ENCODE results near the gene RAB29.
A peak's percentile ranks its signal among the peaks of the same experiment; 100 is the strongest.
"Not testable (repeated sequence)": the region's sequence is repeated elsewhere in the genome, so short reads cannot be mapped to it uniquely, and the experiment has no call there.

The RAB29 gene

DNA sequence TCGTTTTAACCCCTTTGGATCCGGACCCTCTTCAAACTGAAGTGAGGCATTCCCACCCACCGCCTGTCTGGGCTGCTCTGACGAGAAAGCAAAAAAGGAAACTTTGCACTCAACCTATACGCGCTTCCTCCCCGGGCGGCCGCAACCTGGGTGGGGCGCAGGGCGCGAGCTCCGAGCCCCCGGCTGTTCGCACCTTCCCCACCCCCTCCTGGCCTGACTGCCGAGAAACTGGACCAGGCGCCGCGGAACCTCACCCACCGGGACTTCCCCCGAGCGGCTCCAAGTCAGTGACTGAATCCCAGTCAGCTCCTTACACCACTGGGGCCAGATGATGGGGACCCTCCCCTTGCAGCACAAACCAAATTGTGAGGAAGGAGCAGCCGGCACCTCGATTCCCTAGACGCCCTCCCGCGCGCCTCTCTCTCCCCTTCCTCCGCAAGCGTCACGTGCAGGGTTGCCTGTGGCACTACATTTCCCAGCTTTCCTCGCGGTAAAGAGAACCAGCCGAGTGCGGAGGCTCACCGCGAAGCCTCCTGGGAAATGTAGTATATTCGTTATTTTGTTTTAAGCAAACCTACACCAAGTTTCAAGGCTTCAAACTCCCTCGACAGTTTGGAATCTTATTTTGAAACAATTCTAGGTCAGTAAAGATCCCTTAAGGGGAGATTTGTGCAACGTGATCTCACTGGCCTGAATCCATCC, at the start of gene RAB29:
TSS of gene RAB29 (minus strand) at position 468 of the 702 bp plus-strand sequence. CDS start 526 bp downstream, outside the sequence.
- peak; percentile 89 to 91 for DNase-seq

GRCh38 chr1:205824180-205824579, 48.9 kb upstream of the RAB29 start:
- DNase-seq, result peak in 1 of 2 donors; percentile 12

GRCh38 chr1:205823260-205823659, 48.0 kb upstream of the RAB29 start:
- DNase-seq, result not testable (repeated sequence)

- DNase-seq, result no peak
These were observed 47.1 kb upstream of the RAB29 start for GRCh38 chr1:205822397-205822796.

GRCh38 chr1:205817988-205818387, 42.7 kb upstream of the RAB29 start:
- DNase-seq, result no peak

- DNase-seq, result no peak
These were observed 42.1 kb upstream of the RAB29 start for GRCh38 chr1:205817364-205817763.

- peak; percentile 7 to 48 for DNase-seq
These were observed 38.4 kb upstream of the RAB29 start for GRCh38 chr1:205813755-205814058.

DNA sequence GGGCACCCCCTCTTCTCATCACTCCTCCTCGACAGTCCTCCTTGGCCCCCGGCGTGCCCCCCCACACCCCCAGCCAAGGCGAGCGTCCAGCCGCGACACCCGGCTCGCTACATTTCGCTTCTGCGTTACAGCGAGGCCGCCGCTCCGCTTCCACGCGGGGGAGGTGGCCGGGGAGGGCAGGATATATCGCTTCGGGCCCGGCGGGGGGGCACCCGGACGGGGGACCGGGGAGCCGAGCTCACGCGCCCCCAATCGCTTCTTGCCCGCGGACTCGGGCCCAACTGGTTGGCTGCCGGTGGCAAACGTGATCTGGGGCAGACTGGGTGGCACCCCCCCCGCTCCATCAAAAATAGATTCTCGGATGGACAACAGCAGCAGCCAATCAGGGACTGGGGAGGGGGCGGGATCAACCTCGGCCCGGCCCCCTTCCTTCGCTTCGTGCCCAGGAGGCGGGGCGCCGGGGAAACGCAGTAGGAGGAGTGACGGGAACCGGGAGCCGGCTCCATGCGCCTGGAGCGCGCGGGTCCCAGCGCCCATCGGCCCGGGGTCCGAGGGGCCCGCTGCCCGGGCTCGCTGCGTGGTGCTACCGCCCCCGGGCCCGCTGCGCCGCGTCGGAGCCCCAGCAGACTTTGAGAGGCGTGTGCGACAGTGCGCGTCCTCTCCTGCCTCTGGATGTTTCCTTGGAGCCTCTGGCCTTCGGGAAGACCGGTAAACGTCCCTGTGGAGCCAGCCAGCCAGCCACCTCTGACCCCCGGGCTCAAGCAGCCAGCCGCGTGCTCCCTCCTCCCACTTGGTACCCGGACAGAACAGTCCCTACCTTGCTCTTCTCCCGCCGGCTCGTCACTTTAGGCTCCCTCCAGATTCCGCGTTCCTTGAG, 37.8 kb upstream of the RAB29 start, which contains the start of gene SLC41A1:
TSS of gene SLC41A1 (minus strand) at position 321 of the 877 bp plus-strand sequence. CDS start 2,757 bp downstream, outside the sequence.
- peak; percentile 95 to 96 for DNase-seq

DNA sequence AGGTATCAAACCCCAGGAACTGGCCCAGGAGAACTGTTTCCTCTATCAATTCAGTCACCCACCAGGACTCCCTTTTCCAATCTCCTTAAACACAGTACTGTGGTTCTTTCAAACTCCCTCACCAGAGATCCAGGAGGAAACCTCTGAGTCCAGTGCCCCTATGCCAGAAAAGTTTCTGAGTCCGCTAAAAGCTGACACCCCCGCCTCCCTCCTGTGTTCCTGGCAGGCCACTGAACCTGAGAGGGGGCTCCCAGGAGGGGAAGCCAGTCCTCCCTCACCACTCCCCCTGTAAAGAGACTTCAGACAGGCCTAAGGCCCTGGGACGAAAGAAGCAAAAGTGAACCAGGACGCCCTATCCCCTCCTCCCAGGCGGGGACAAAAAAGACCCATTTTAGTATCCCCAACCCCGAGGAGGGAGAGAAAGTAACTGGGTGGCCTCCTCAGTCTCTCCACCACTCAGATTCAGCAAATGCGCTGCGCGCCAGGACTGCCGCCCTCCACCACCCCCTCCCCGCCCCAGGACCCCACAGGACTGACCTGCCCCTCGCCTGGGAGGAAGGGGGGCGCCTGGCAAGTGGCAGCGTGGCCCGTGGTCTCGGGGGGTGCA, 37.1 kb upstream of the RAB29 start:
- DNase-seq, result peak in 1 of 2 donors; percentile 16

GRCh38 chr1:205811660-205812059, 36.4 kb upstream of the RAB29 start:
- DNase-seq, result no peak

- no peak for DNase-seq
These were observed 35.3 kb upstream of the RAB29 start for GRCh38 chr1:205810448-205811157.

DNA sequence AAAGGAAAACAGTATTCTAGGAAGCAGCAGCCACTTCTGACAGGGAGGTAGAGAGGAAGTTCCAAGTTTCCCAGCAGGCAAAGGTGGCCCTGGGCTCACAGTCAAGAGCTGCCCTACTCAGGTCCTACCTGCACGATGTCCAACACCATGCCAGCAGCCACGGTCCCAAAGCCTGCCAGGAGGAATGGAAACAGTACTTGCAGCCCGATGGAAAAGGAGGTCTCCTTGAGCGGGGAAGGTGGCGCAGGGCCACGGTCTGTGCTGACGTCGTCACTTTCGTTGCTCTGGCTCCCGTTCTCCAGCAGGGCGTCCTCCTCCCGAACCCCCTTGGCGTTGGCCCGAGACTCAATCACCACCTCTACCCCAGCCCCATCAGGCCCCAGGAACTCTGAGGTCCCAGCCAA, 34.7 kb upstream of the RAB29 start:
- no peak for DNase-seq

DNA sequence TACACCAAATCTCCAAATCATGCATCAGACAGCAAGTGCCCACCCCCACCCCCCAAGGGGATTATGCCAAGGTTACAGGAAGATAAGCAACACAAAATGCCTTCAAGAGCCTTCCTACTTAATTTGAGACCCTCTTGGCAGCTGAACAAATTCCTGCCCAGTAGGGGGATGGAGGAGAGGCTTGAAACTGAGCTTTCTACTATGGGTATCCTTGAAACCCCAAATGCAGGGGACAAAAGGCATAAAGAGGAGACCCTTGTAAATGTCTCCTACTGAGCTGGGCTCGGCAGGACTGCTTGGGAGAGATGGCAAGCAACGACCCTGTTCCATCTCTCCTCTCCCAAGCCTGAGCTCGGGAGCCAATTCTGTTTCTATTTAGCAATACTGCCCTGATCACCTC, 34.2 kb upstream of the RAB29 start:
- no peak for DNase-seq

DNA sequence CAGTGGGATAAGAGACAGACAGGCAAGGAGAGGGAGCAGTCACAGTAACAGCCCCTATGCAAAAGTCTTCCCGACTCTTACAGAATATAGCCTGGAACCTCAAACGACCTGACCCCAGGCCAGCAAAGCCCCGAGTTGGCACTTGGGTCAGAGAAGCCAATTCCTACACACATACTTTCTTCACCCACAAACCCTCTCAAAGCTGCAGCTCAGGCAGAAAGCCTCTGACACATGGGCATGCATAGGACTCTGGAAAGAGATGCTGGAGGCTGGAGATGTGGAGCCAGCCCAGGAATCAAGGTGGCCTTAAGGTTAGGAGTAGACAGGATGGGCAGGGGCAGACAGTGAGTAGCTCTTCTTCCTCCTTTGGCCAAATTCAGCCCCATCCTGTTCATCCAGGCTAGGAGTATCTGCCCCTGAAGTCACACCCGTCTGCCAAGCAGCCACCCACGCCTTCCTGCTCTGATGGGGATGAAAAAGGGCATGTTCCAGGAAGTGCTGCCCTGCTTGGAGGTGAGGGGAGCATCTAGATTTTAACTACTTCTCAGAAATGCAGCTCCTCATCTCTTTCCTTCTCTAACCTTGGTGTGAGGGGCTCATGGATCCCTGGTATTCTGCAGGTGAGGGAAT, 29.9 kb upstream of the RAB29 start:
- DNase-seq, result peak in 1 of 2 donors; percentile 16

DNA sequence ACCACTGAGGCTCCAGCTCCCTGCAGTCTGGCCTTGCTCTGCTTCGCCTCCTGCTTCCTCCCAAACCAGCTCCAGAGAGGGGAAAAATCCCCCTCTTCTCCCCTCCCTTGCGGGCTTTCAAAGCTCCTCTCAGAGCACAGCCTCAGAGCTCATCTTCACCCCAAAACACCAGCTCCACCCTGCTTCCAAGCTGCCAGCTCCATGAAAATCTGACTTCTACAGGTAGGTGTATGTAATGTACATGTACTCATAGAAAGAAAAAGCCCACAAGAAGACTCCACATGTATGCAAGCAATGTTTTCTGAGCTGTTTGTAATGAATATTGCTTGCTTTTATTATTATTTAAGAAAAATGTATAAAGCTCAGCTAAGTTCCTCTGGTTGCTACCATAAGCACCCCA, 29.3 kb upstream of the RAB29 start:
- no peak for DNase-seq

GRCh38 chr1:205803986-205804385, 28.7 kb upstream of the RAB29 start:
- no peak for DNase-seq

GRCh38 chr1:205802060-205802459, 26.8 kb upstream of the RAB29 start:
- DNase-seq, result no peak

GRCh38 chr1:205800981-205801703, 25.9 kb upstream of the RAB29 start:
- DNase-seq, result no peak

DNA sequence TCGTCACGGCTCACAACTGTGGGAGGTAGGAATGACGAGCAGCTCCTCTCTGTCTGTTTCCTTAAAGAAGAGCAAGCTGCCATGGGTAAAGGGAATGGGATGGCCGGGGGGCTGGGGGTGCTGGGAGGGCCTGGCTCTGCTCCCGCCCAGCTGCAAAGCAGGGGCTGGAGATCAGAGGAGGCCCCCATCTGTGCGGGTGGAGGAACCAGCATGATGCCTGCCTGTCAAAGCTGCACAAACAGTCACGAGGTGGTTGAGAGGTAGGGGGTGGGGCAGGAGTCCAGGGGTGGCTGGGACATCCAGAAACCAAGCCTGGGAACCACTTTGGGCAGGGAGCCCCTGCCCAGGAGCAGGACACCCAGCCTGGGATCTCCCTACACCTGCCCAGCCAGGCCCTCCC, 25.1 kb upstream of the RAB29 start:
- no peak for DNase-seq

- DNase-seq, result no peak
These were observed 23.3 kb upstream of the RAB29 start for GRCh38 chr1:205798577-205798976.

DNA sequence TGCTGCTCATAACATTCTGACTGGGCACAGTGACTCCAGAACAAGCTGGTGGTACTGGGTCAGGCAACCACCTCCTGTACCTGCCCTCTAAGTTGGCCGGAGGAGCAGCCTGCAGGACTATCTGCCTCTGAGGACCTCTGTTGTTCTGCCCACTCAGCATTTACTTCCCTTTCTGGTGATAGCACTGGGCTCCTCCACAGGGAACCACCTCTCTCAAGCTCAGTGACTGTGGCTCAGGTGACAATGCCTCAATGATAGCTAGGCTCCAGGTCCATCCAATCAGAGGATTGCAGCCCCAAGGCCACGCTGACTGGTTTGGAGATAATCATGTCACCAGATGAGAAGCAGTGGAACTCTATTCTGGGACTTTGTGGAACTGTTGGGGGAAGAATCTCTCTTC, 21.9 kb upstream of the RAB29 start:
- no peak for DNase-seq
